Activated CD4-positive, CD25-positive, alpha-beta regulatory T cell (primary cell): ENCODE measurements around the gene ARID5B.

Source experiments
- DNase-seq, 4 experiments: peaks; one replicate each; lab custom pipeline; 2025; lab: John Stamatoyannopoulos, UW

ARID5B gene

DNA sequence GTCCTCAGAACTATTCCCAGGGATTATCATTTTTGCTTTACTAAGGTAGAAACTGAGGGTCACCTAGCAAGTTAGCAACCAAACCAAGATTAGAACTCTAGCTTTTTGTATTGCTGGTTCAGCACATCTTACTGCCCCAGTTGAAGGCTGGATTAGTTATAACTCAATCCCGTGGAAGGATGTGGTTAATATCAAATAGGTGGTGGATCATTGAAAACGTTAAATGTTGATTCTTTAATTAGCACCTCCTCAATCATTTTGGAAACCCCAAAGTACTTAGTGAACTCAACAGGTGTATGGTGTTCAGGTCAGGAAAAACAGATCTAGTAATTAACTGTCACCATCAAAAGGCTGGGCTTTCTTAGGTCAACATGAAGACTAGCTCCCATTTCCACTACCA is 152.4 kb downstream of the ARID5B start:
- no peak for DNase-seq

DNA sequence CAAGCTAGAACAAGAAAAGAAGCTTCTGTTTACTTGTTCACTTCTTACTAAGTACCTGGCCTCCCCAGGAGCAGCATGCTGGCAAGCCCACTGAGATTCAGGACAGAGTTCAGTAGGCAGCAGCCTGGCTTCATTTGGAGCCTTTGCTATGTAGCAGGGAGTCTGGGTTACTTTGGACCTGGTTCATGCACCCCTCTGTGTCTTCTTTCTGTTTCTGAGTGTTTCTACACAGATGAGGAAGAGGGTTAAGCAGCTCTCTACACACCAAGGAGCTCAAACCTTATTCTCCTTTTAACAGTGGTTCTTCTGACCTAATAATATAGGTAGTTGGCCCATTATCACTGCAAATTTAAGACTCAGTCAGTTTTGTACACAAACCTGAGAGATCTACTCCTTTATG is 152.9 kb downstream of the ARID5B start:
- DNase-seq = no peak

- no peak for DNase-seq
These were observed 153.3 kb downstream of the ARID5B start for GRCh38 chr10:62054830-62055229.

- no peak for DNase-seq
These were observed 154.7 kb downstream of the ARID5B start for GRCh38 chr10:62056219-62056618.

GRCh38 chr10:62056698-62057097 is 155.2 kb downstream of the ARID5B start:
- DNase-seq = no peak

DNA sequence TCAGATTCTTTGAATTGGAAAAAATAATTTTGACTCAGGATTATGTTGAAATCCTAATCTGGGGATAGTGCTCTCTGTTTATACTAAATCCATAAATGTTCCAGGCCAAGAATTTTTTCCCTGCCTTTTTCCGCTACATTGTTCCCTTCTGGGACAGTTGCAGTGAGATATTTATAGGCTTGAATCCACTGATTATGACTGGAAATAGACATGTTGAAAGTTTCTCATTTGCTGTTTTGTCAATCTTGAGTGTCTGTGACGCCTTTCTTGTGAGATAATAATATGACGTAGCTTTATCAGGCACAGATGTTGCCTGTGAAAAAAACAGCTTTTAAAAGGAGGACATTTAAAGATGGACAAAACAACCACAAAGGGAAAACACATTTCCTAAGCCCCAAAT is 155.9 kb downstream of the ARID5B start:
- DNase-seq = no peak

- no peak for DNase-seq
These were observed 156.4 kb downstream of the ARID5B start for GRCh38 chr10:62057850-62058249.

- DNase-seq = no peak
These were observed 157.0 kb downstream of the ARID5B start for GRCh38 chr10:62058476-62058875.

DNA sequence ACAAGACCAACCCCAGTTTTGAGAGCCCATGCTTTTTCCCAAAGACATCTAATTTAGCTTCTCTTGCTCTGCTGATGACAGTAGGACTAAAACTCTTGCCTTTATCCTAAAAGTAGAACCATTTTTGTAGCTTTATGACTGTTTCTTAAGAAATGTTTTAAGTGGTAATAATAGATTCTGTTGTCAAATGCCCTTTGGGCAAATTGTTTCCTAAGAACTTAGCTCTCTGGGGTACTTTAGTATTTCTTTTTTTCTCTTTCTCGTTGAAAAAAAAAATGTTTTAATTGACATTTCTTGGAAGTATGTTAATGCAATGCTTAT is 157.4 kb downstream of the ARID5B start:
- DNase-seq = no peak

DNA sequence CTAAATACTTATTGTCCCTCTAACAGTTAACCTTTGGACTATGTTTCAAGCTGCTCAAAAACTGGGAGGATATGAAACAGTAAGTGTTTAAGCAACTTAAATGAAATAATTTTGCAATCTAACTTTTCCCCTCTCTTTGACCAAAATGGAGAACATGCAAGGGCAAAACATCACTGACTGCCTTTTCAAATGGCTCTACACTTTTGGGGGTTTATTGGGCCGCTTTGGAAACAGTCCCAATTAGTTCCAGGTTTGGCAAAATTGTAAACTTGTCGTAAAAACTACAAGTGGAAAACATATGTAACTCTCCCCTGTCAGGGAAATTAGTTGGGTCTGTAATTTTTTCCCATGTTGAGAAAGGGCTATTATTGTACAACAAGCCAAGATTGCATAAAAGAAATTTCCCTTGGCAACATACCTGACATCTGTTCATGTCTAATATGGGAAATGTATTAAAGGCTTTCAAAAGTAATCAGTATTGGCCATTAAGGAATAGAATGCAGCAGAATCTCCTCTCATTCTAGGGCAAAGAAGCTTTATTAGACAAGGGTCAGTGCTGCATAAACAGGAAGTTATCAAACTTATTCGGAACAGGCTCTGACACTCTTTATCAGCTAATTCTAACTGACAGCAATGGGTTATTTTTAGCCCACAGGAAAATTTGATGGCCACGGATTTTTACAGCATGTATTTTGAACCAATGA is 157.9 kb downstream of the ARID5B start:
- no peak for DNase-seq

DNA sequence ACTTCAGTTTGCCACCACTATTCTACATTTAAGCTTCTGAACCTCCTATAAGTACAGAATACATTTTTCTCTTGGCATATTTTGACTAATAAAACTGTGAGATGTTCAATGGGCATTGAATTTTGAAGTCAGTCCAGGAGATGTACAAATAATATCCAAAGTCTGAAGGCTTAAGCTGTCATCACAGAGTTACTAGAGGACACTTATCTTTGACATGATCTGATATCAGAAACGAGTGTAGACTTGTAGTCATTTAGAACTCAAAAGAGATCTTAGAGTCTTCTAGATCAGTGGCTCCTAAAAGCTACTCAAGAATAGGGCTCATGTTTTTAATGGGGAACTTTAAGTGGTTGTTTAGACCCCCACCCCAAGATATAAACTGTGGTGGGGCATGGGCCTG is 160.5 kb downstream of the ARID5B start:
- no peak for DNase-seq

DNA sequence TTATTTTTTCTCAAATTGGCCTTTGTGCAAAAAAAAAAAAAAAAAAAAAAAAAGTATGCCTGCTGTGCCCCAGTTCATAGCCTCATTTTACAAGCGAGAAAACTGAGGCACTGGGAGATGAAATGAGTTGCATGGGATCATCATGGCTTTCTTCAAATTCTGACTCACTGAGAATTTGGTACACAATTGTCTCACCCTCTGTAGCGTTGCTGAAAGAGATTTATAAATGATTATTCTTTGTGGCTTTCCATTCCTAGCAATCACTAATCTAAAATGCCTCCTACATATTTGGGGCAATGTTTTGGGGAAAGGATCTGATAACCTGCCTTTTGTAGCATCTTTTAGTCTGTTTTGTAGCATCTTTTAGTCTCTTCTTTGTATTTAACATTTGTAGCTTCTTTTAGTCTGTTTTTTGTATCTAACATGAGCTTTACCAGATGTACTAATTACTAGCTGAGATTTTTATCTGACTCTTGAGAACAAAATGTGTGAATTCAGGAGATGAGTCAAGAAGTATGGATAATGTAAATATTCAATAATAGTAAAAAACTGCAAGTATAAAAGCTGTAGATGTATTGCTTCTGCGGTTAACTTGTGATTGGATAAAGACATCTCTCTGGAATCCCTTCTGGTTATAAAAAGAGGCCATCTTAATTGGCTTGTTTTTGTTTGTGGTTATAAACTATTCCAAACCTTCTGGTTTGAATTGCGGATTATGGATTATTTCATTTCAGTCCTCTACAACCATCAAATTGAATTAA is 161.4 kb downstream of the ARID5B start:
- no peak for DNase-seq

DNA sequence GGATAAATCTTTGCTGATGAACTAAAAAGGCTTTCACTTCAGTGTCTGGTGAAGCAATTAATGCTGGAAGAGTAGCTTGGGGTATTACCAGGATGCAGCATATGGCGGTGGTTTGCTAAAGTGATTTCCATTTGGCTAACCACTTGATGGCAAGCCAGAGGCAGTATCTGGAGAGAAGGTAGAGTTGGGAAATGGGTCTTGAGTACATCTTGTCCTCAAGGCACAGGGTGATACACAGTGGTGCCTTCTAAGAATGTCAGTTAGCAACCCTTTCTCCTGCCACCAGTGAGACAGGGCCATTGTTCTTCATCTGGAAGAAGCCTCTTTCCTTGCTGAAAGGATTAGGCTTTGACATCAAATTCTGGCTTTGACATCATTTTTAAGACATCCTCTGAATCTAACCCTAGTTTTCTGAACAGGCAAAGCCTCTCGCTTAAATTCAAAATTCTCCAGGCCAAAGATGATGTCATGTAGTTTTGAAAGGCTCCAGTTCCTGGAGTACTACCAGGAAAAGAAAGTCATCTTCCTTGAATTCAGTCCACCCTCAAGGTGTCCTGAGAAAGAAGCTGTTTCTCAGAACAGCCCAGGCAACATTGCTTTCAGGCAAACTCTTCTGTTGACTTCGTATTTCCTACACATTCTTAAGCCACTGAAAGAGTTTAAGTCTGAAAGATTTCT is 162.4 kb downstream of the ARID5B start:
- no peak for DNase-seq

GRCh38 chr10:62067560-62067959 is 166.1 kb downstream of the ARID5B start:
- DNase-seq = no peak

DNA sequence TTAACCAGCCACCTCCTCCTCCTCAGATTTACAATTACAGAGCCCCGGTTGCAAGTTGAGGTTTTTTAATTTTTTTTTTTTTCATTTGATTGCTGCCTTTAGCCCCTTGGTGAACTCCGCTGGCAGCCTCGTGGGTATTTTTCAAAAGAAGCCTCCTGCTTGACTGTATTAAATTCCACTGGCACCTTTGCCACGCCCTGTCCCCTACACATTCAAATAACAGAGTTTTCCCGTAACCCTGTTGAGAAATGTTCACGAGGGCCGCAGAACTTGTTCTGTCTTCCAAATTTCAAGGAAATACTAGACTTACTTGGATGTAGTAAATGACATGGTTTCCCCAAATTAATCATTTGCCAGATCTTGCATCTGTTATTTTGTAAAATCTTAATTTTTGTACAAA is 167.0 kb downstream of the ARID5B start:
- DNase-seq = no peak

GRCh38 chr10:62069452-62070178 is 168.1 kb downstream of the ARID5B start:
- DNase-seq = no peak

DNA sequence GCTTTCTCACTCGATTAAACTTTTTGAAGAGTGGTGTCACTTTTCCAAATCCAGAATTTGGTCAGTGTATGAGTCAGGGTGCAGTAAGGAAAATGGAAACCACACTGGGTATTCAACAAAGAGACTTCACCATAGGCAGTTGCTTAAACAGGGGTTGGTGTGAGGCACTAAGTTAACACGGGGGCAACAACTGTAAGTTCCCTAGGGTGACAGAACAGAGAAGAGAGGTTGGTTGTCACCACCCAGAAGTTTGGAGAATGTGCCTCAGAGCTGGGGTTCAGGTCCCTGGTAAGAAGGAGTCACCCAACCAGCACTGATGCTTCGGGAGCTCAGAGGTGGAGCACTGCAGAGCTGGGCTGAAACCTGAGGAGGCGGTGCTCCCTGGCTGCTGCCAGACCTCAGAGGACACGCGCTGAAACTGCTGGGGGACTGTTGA is 170.4 kb downstream of the ARID5B start:
- no peak for DNase-seq

GRCh38 chr10:62072901-62073300 is 171.4 kb downstream of the ARID5B start:
- no peak for DNase-seq

DNA sequence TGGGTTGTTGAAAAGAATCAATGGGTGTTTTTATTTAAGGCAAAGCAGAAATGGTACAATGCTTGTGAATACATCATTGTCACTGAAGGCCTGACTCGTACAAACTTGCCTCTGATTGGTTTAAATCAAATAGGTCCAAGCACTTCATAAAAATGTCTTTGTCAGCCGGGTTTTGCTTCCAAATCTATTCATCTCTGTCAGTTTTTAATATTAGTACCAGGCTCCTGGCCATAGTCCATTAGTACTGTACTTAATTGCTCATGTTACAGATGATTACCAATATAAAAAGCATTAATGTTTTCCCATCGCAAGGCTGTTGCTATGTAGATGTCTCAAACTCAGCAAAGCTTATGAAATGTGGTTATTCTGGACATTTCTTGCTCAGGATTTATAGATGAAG is 171.9 kb downstream of the ARID5B start:
- DNase-seq = no peak

DNA sequence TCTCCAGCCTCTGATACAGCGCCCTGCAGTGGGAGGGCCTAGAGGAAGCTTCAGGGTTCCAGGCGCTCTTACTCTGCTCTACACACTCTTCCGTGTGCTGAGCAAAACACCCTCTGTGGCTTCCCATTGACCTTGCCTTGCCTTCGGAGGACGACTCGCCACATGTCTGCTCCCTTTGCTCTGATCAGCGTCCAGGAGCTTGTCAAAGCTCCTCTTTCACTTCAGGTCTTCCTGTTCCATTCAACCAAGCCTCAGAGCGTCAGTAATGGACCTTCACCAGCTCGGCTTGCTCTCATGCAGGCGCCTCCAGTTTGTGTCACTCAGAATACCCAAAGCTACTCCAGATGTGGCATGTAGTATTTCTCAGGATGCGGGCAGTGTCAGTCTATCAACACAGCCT is 173.9 kb downstream of the ARID5B start:
- DNase-seq = no peak

DNA sequence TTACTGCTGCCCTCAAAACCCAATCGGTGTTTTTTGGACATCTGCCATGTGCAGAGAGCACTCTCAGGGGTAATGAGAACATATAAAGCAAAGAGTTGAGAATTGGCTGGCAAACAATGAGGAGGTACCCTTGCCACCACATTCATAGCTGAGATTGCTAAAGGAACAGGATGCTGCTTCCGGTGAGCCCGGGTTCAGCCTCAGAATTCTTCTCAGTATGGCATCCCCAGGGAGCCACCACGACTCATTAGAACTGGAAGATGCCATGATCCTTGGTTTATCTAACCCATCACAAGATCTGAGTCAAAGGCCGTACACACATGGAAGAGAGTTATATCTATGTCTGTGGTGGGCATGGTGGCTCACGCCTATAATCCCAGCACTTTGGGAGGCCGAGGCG is 174.4 kb downstream of the ARID5B start:
- no peak for DNase-seq

DNA sequence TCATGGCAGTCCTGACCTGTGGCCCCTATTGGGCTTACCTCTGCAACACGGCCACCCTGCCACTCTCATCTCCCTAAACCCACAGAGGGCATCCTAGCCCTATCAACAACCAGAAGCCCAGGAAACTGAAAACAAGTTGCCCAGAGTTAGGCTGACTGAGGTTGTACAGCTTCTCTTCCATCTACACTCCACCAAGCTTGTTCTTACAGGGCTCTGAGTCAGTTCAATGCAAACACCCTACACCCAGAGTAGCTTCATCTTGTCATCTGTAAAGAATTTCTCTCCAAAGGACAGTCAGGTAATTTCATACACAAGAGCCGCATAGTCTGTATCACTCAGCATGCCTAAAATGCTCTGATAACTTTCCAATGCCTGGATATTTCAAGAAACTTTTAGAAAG is 175.4 kb downstream of the ARID5B start:
- DNase-seq = no peak
